Activated naive CD4-positive, alpha-beta T cell treated with anti-CD3 and anti-CD28 coated beads, Interleukin-2, amount 50 U/mL, for 16 hours (primary cell): ENCODE data around the gene DCST2.
A peak's percentile ranks its signal among the peaks of the same experiment; 100 is the strongest.

Experiments used
- DNase-seq: peaks from one replicate; pipeline ENCODE4 v3.0.0-alpha.2; 2020

Gene DCST2

GRCh38 chr1:155022927-155023236 is 10.7 kb downstream of the DCST2 start:
- no peak for DNase-seq

GRCh38 chr1:155022136-155022926 is 11.2 kb downstream of the DCST2 start:
- no peak for DNase-seq

- no peak for DNase-seq
Measured at GRCh38 chr1:155019377-155020245, 14.0 kb downstream of the DCST2 start.

- no peak for DNase-seq
Measured at GRCh38 chr1:155018617-155019348, 14.8 kb downstream of the DCST2 start.

- DNase-seq = no peak
Measured at GRCh38 chr1:155017946-155018316, 15.7 kb downstream of the DCST2 start.

GRCh38 chr1:155017041-155017945 is 16.3 kb downstream of the DCST2 start:
- peak; percentile 95 for DNase-seq

- DNase-seq = no peak
Measured at GRCh38 chr1:155016231-155016831, 17.2 kb downstream of the DCST2 start.

GRCh38 chr1:155015527-155016230 is 17.9 kb downstream of the DCST2 start:
- DNase-seq = no peak

- DNase-seq = peak; percentile 7
Measured at GRCh38 chr1:155014709-155015508, 18.7 kb downstream of the DCST2 start.

- DNase-seq = peak; percentile 20
Measured at GRCh38 chr1:155013632-155014031, 19.9 kb downstream of the DCST2 start.

GRCh38 chr1:155012776-155013602 is 20.6 kb downstream of the DCST2 start:
- peak; percentile 12 for DNase-seq

GRCh38 chr1:155012026-155012546 is 21.5 kb downstream of the DCST2 start:
- peak; percentile 39 for DNase-seq

- DNase-seq = peak; percentile 8
Measured at GRCh38 chr1:155011437-155012025, 22.1 kb downstream of the DCST2 start.

- no peak for DNase-seq
Measured at GRCh38 chr1:155011004-155011416, 22.6 kb downstream of the DCST2 start.

GRCh38 chr1:155010211-155010918 is 23.2 kb downstream of the DCST2 start:
- DNase-seq = peak; percentile 16

- DNase-seq = no peak
Measured at GRCh38 chr1:155009742-155010141, 23.8 kb downstream of the DCST2 start.

- peak; percentile 29 for DNase-seq
Measured at GRCh38 chr1:155009221-155009711, 24.3 kb downstream of the DCST2 start.
